Measurements from ENCODE around the gene SOX8.

The SOX8 gene

GRCh38 chr16:974611-975261, 6.8 kb upstream of the SOX8 start:
- DNase-seq: no peak

GRCh38 chr16:975291-975690, 6.3 kb upstream of the SOX8 start:
- no peak for DNase-seq

- no peak for DNase-seq
These were observed 5.1 kb upstream of the SOX8 start for GRCh38 chr16:976389-976931.

- no peak for DNase-seq
These were observed 4.4 kb upstream of the SOX8 start for GRCh38 chr16:977081-977701.

GRCh38 chr16:977896-978295, 3.7 kb upstream of the SOX8 start:
- DNase-seq: no peak

GRCh38 chr16:978403-978802, 3.2 kb upstream of the SOX8 start:
- DNase-seq: no peak

GRCh38 chr16:979147-979546, 2.4 kb upstream of the SOX8 start:
- no peak for DNase-seq

- DNase-seq: no peak
These were observed 1.5 kb upstream of the SOX8 start for GRCh38 chr16:979859-980594.

GRCh38 chr16:980595-980854, 1.0 kb upstream of the SOX8 start:
- no peak for DNase-seq

GRCh38 chr16:982145-983043, 824 bp downstream of the SOX8 start:
- DNase-seq: no peak

GRCh38 chr16:983044-984030, 1.8 kb downstream of the SOX8 start:
- DNase-seq: no peak

- DNase-seq: no peak
These were observed 2.6 kb downstream of the SOX8 start for GRCh38 chr16:984121-984694.

GRCh38 chr16:984736-985636, 3.4 kb downstream of the SOX8 start:
- no peak for DNase-seq

GRCh38 chr16:985646-986400, 4.3 kb downstream of the SOX8 start:
- DNase-seq: no peak

- DNase-seq: no peak
These were observed 4.8 kb downstream of the SOX8 start for GRCh38 chr16:986411-986810.

GRCh38 chr16:986925-987582, 5.5 kb downstream of the SOX8 start:
- DNase-seq: no peak

GRCh38 chr16:987906-988305, 6.3 kb downstream of the SOX8 start:
- no peak for DNase-seq

GRCh38 chr16:988471-989353, 7.1 kb downstream of the SOX8 start:
- no peak for DNase-seq

Measured in activated CD4-positive, CD25-positive, alpha-beta regulatory T cell (primary cell).